ENCODE measurements around the gene ADAMTSL1.

DNA sequence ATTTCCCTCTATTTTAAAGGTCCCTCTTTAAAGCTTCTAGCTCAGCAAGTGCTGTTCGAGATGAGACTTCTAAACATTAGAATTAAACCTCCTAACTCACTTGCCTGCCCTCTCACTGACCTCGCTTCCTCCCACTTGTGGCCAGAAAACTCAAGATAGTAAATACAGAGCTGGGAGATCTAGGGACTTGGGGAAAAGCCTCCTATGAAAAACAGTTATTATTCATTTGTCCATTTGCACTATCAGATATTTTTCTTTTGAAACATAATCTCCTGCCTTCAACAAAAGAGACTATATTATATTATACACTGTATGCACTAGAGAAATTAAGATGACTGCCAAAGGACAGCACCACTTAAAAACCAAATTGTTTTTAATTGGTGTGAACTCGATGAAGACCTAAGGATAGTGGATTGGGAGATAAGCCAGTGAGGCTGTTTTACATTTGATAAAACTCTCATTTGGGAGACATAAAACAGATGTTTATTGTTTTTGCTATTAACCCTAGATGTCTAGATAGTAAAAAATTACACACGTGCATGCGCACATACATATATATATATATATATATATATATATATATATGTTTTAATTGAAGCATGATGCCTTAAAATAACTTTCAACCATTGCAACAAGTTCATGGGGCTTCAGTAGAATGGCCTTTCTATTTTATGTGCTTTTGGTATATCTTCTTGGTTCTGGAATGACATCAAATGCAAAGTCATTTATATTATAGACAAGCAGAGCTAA lies 229.4 kb downstream of the ADAMTSL1 start:
- TF ChIP-seq CTCF (IDR thresholded peaks at IDR 0.05) (no peak), TP53 (CRISPR knock-in tag; IDR thresholded peaks at IDR 0.05) (no peak), JUN (CRISPR knock-in tag; IDR thresholded peaks at IDR 0.05) (no peak), FOXP1 (CRISPR knock-in tag; IDR thresholded peaks at IDR 0.05; ENCODE audit: borderline replicate concordance) (no peak), SP1 (CRISPR knock-in tag; conservative IDR thresholded peaks at IDR 0.05) (no peak), ZNF263 (CRISPR knock-in tag; IDR thresholded peaks at IDR 0.05; ENCODE audit: low read depth) (no peak), ZNF232 (CRISPR knock-in tag; IDR thresholded peaks at IDR 0.05) (no peak)
- TF ChIP-seq, protein P1, sequence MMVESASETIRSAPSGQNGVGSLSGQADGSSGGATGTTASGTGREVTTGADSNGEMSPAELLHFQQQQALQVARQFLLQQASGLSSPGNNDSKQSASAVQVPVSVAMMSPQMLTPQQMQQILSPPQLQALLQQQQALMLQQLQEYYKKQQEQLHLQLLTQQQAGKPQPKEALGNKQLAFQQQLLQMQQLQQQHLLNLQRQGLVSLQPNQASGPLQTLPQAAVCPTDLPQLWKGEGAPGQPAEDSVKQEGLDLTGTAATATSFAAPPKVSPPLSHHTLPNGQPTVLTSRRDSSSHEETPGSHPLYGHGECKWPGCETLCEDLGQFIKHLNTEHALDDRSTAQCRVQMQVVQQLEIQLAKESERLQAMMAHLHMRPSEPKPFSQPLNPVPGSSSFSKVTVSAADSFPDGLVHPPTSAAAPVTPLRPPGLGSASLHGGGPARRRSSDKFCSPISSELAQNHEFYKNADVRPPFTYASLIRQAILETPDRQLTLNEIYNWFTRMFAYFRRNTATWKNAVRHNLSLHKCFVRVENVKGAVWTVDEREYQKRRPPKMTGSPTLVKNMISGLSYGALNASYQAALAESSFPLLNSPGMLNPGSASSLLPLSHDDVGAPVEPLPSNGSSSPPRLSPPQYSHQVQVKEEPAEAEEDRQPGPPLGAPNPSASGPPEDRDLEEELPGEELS (CRISPR knock-in tag; IDR thresholded peaks at IDR 0.05): no peak
- TF ChIP-seq, protein P2, sequence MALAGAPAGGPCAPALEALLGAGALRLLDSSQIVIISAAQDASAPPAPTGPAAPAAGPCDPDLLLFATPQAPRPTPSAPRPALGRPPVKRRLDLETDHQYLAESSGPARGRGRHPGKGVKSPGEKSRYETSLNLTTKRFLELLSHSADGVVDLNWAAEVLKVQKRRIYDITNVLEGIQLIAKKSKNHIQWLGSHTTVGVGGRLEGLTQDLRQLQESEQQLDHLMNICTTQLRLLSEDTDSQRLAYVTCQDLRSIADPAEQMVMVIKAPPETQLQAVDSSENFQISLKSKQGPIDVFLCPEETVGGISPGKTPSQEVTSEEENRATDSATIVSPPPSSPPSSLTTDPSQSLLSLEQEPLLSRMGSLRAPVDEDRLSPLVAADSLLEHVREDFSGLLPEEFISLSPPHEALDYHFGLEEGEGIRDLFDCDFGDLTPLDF (CRISPR knock-in tag; IDR thresholded peaks at IDR 0.05): no peak
